Activated naive CD8-positive, alpha-beta T cell treated with anti-CD3 and anti-CD28 coated beads for 36 hours (primary cell): ENCODE results near the gene PPTC7. TPM values are rescaled to one million over a fixed set of nuclear protein-coding genes. Genes with fewer than 3 reads are reported as not detected.
A peak's percentile ranks its signal among the peaks of the same experiment; 100 is the strongest.

ENCODE experiments used
- DNase-seq: peaks from one replicate; pipeline ENCODE4 v3.0.0; 2021
- H3K27ac Mint-ChIP-seq: one replicate; pipeline ENCODE4 v1.8.0; 2022; ENCODE audit warnings: mild to moderate bottlenecking, moderate library complexity, mixed read lengths
- H3K27me3 Mint-ChIP-seq: one replicate; pipeline ENCODE4 v1.8.0; 2022; ENCODE audit warnings: mild to moderate bottlenecking, mixed read lengths
- H3K36me3 Mint-ChIP-seq: one replicate; pipeline ENCODE4 v1.8.0; 2021; ENCODE audit warnings: mild to moderate bottlenecking, mixed read lengths
- H3K4me1 Mint-ChIP-seq: one replicate; pipeline ENCODE4 v1.8.0; 2021; ENCODE audit warnings: mixed read lengths
- H3K4me3 Mint-ChIP-seq: one replicate; pipeline ENCODE4 v1.8.0; 2022; ENCODE audit warnings: mild to moderate bottlenecking, moderate library complexity, mixed read lengths
- H3K9me3 Mint-ChIP-seq: one replicate; pipeline ENCODE4 v1.8.0; 2022; ENCODE audit warnings: mixed read lengths
- total RNA-seq, 2 experiments: library from RNA; stranded (reverse); gene quantifications; one replicate each; pipeline ENCODE4 v1.2.3, GENCODE V29; 2021

PPTC7 gene
- total RNA-seq, 2 experiments from 2014 or later = 46.2 to 48.3 TPM

- no peak for DNase-seq
- H3K4me1 Mint-ChIP-seq = no peaks in the 10 kb centered on the region
- H3K4me3 Mint-ChIP-seq = no peak overlapping the region
- H3K36me3 Mint-ChIP-seq = no peaks in the 10 kb centered on the region
- H3K9me3 Mint-ChIP-seq = no peaks in the 10 kb centered on the region
- H3K27ac Mint-ChIP-seq = no peak overlapping the region
- no peaks in the 10 kb centered on the region for H3K27me3 Mint-ChIP-seq
Measured at GRCh38 chr12:110508071-110508586, 75.0 kb downstream of the PPTC7 start.

GRCh38 chr12:110505332-110505731, 77.8 kb downstream of the PPTC7 start:
- no peak overlapping the region for H3K4me3 Mint-ChIP-seq
- peaks cover 4% of the 10 kb centered on the region for H3K27me3 Mint-ChIP-seq

GRCh38 chr12:110503432-110503831, 79.7 kb downstream of the PPTC7 start:
- no peak overlapping the region for H3K4me3 Mint-ChIP-seq
- H3K27me3 Mint-ChIP-seq = peaks cover 4% of the 10 kb centered on the region
- no peak for DNase-seq
- H3K9me3 Mint-ChIP-seq = peaks cover 7% of the 10 kb centered on the region
- H3K27ac Mint-ChIP-seq = no peak overlapping the region
- peaks cover 27% of the 10 kb centered on the region for H3K36me3 Mint-ChIP-seq
- peaks cover 28% of the 10 kb centered on the region for H3K4me1 Mint-ChIP-seq

More at GRCh38 chr12:110505332-110505731, 77.8 kb downstream of the PPTC7 start:
- H3K36me3 Mint-ChIP-seq = peaks cover 20% of the 10 kb centered on the region
- peaks cover 7% of the 10 kb centered on the region for H3K9me3 Mint-ChIP-seq
- H3K4me1 Mint-ChIP-seq = peaks cover 12% of the 10 kb centered on the region
- no peak overlapping the region for H3K27ac Mint-ChIP-seq
- no peak for DNase-seq

- H3K9me3 Mint-ChIP-seq = peaks cover 7% of the 10 kb centered on the region
- H3K27me3 Mint-ChIP-seq = peaks cover 4% of the 10 kb centered on the region
- H3K36me3 Mint-ChIP-seq = peaks cover 27% of the 10 kb centered on the region
- H3K4me3 Mint-ChIP-seq = peak within 1 kb of the TSS; percentile 99
- peak; percentile 99 for DNase-seq
- peaks cover 30% of the 10 kb centered on the region for H3K4me1 Mint-ChIP-seq
- peak within 1 kb of the TSS; percentile 99 for H3K27ac Mint-ChIP-seq
Measured at GRCh38 chr12:110501752-110502738, 81.1 kb downstream of the PPTC7 start, which contains the start of the genes RAD9B and VPS29. TSS of gene RAD9B (plus strand) at chr12:110502331. CDS start at chr12:110502338, 7 bp downstream. TSS of gene VPS29 (minus strand) at chr12:110502111. CDS start at chr12:110502051, 60 bp downstream.

- H3K4me3 Mint-ChIP-seq = peak overlapping the region; percentile 99
- H3K27ac Mint-ChIP-seq = peak overlapping the region; percentile 99
- DNase-seq = no peak
- H3K9me3 Mint-ChIP-seq = peaks cover 7% of the 10 kb centered on the region
- peaks cover 4% of the 10 kb centered on the region for H3K27me3 Mint-ChIP-seq
- H3K36me3 Mint-ChIP-seq = peaks cover 27% of the 10 kb centered on the region
- peaks cover 32% of the 10 kb centered on the region for H3K4me1 Mint-ChIP-seq
Measured at GRCh38 chr12:110501399-110501751, 81.7 kb downstream of the PPTC7 start.

GRCh38 chr12:110498984-110499706, 84.0 kb downstream of the PPTC7 start:
- Mint-ChIP-seq H3K36me3 (peaks cover 27% of the 10 kb centered on the region), H3K9me3 (peaks cover 7% of the 10 kb centered on the region), H3K27ac (peak overlapping the region; percentile 32), H3K27me3 (peaks cover 4% of the 10 kb centered on the region), H3K4me1 (peaks cover 32% of the 10 kb centered on the region), H3K4me3 (peak overlapping the region; percentile 32)
- DNase-seq = no peak

Other genes starting within 250 kb of the PPTC7 start
- 10 to 100 TPM; 66.6 to 67.5 TPM for gene ANAPC7, start 179.6 kb downstream of the PPTC7 start, total RNA-seq
- gene ARPC3, start 133.0 kb downstream of the PPTC7 start, total RNA-seq = 100 to 1,000 TPM; 273 to 284 TPM
- gene GPN3, start 115.1 kb downstream of the PPTC7 start, total RNA-seq = 10 to 100 TPM; 60.6 to 61.8 TPM
- 10 to 100 TPM; 64.8 to 66.0 TPM for gene FAM216A, start 114.5 kb downstream of the PPTC7 start, total RNA-seq
- 10 to 100 TPM; 84.5 to 91.2 TPM for gene VPS29, start 81.2 kb downstream of the PPTC7 start, total RNA-seq
- gene RAD9B, start 81.0 kb downstream of the PPTC7 start, total RNA-seq = 1 to 10 TPM; 2.8 to 3.2 TPM
- 10 to 100 TPM; 11.0 to 13.6 TPM for gene TCTN1, start 30.8 kb upstream of the PPTC7 start, total RNA-seq
- 10 to 100 TPM; 47.4 to 49.1 TPM for gene HVCN1, start 105.8 kb upstream of the PPTC7 start, total RNA-seq
- gene PPP1CC, start 159.6 kb upstream of the PPTC7 start, total RNA-seq = 100 to 1,000 TPM; 260 to 270 TPM